HG03045 (cell line): ENCODE measurements around the gene ELK3.
A peak's percentile ranks its signal among the peaks of the same experiment; 100 is the strongest.

Experiments used
- ATAC-seq: cut with Tn5 transposase; IDR thresholded peaks from one replicate; pipeline ENCODE4 v1.9.1; 2021; ENCODE audit warnings: mild to moderate bottlenecking, moderate library complexity; ENCODE audit not compliant: unreplicated experiment

The ELK3 gene

DNA sequence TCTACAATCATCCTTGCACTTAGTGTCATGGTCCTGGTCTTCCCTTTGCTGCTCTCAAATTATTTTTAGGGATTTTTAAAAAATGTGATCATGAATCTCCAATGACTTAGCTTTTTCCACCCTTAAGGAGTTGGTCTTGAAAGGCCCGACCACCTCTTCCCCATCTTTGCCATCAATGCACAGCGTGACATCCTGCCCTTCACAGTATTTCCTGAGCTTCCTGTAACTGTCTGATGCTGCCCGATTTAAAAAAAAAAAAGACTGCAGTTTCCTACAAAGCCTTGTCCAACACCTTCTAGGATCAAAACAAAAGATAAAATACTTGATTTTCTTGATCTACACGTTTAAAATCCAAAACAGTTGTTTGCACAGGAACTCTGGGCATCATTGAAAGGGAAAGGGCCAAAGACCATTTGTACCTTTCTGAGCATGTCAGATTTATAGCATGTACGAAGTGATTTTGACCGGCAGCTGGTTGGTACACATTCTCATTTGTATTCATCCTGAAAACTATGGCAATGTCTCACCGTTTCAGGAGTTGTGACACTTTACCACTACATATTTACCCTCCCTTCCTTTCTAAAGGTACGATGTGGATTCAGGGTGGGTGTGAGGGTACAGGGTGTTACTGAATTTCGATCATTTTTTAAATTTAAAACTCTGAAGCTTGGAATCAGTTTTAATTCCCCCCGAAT lies 7.4 kb upstream of the ELK3 start:
- ATAC-seq = no peak

GRCh38 chr12:96187956-96188355 lies 6.2 kb upstream of the ELK3 start:
- no peak for ATAC-seq

DNA sequence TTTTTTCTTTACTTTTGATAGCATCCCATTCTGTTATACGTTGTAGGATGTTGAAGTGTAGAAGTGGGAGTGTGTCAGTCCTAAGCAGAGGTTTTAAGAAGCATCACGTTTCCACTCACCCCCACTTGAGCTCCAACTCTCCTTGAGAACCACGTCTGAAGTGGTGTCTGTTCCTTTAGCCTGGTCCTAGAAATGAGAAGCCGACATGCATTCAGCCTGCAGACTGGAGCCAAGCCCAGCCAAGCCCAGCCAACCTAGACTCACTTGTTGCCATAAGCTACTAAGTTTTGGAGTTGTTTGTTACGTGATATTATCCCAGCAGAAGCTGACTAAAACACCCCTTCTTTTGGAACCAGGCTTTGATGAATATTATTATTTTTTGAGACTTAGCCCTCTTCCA lies 4.4 kb upstream of the ELK3 start:
- ATAC-seq = no peak

DNA sequence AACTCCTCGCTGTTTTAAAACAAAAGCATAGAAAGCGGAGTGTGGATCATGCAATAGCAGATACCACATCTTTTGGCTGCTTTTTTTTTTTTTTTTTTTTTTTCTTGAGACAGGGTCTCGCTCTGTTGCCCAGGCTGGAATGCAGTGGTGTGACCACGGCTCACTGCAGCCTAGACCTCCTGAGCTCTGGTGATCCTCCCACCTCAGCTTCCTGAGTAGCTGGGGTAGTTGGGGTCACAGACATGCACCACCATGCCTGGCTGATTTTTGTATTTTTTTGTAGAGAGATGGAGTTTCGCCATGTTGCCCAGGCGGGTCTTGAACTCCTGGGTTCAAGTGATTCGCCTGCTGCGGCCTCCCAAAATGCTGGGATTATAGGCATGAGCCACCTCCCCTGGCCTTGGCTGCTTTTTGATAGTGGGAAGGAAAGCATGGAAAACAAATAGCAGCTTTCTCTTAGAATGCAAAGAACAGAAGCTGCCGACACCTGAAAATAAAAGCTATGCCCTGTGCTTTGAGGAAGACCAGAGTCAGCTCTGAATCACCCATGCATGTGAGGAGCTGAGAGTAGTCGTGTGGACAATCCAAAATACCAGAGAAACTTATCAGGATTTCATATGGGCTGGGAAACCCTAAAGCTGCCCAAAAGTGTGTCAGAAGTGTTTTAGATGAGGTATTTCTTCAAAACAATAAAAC lies 3.6 kb upstream of the ELK3 start:
- no peak for ATAC-seq

GRCh38 chr12:96192926-96193573 lies 1.1 kb upstream of the ELK3 start:
- no peak for ATAC-seq

DNA sequence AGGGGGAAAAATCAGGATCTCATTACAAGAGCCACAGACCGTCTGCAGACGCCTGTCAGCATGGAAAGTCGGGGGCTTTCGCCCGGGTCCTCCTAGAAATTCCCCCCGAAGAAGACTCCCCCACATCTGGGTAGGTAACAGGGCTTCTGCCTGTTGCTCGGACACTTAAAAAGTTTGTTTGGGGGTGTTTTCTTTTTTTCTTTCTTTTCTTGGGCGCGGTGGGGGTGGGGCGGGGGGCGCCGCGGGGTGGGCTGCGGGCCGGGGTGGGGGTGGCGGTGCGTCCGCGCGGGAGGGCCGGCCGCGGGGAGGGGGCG lies 358 bp downstream of the ELK3 start:
- ATAC-seq = peak; percentile 1

DNA sequence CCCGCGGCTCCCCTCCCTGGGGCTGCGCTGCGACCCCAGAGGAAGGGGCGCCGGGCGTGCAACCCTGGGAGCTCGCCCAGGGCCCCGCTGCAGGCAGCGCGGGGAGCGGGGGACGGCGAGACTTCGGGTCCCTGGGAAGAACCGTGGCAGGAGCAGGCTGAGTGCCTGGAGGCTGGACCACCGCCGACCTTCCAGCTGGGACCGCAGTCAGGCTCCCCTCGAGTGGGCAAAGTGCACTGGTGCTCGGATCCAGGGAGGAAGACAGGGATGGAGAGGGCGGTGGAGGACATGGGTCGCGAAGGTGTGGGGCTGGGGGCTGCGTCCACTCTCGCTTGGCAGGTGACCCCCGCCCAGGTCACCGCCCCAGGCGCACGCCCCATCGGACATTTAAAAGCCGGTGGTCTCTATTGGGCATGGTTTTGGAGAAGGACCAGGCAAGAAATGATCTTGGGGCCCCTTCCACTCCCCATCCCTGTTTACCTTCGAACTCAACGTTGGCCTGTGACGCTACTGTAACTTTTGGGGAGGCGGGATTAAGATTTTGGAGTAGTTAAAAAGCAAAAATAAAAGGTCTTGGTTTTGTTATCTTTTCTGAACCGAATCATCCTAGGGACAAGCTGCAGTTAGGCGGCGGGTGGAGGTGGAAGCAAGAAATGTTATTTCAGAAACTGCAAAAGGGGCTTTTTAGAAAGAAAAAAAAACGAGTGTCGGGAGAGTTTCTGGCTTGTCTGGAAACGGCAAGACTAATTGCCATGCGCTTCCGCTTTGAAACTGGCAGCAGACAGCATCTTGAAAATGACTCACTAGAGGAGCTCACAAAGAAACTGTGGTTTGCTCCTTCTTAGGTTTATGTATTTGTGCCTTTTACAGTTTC lies 1.0 kb downstream of the ELK3 start:
- ATAC-seq = peak; percentile 73

GRCh38 chr12:96195845-96196451 lies 1.8 kb downstream of the ELK3 start:
- peak; percentile 6 for ATAC-seq

GRCh38 chr12:96196781-96197180 lies 2.6 kb downstream of the ELK3 start:
- no peak for ATAC-seq

GRCh38 chr12:96197503-96198272 lies 3.5 kb downstream of the ELK3 start:
- ATAC-seq = no peak

DNA sequence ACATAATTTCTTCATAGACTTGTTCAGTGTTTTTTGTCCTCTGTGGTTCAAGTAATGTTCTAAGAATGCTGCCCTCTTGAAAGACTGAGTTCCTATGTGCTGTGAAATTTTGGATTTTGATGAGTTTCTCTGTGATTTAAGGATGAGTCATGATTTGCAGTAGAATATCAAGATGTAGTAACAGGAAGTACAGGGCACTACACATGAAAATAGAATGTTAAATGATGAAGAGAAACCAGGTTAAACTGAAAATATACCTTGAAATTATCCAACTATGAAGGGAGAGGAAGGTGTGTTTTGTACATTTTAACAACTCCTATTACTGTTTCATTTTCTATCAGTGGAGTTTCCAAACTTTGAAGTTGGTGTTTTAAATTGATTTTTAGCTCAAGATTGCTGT lies 4.8 kb downstream of the ELK3 start:
- no peak for ATAC-seq

DNA sequence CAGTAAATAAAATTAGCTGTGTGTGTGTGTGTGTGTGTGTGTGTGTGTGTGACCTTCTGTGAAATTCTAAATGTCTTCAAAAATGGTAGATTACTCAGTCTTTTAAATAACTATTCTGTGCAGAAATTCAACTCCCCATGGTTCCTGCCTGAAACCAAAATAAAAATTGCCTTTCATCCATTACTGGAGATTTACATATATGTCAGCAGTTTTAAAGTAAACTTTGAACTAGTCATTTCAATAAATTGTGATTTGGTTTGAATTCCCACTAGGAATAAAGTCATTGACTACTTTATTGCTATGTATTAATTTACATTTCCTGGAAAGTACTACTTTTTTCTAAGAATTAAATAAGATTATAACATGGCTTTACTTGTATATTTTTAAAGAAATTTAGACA lies 5.3 kb downstream of the ELK3 start:
- no peak for ATAC-seq

DNA sequence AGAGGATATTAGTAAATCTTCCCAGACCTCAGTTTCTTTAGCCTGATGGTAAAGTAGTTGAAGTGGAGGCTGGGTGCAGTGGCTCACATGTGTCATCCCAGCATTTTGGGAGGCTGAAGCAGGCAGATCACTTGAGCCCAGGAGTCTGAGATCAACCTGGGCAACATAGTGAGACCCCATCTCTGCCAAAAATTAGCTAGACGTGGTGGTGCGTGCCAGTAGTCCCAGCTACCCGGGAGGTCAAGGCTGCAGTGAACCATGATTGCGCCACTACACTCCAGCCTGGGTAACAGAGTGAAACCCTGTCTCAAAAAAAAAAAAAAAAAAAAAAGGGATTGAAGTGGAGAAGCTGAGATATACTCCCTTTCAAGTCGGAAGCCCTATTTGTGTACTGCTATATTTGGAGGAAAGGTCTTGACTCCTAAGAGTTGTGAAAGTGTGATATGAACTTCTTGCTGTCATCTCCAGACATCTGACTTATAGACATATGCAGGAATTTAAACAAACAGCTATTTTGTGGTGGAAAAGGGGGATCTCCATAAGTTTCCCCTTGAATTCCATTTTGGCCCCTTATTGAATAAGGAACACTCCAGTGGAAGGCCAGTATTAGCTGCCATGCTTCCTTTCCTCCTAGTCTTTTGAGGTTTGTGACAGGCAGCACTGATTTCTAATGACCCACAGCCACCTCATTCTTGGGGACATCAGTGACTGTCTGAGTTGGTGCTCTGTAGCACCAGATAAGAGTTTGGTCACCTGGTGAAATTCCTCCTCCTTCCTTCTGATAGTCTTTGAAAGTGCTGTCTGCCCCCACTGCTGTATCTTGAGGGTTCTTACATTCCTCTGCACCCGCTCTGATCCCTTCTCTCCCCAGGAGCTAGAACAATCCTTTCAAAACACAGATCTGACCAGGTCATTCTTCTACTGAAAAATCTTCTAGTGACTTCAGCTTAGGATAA lies 7.4 kb downstream of the ELK3 start:
- no peak for ATAC-seq

GRCh38 chr12:96204381-96204780 lies 10.2 kb downstream of the ELK3 start:
- no peak for ATAC-seq

DNA sequence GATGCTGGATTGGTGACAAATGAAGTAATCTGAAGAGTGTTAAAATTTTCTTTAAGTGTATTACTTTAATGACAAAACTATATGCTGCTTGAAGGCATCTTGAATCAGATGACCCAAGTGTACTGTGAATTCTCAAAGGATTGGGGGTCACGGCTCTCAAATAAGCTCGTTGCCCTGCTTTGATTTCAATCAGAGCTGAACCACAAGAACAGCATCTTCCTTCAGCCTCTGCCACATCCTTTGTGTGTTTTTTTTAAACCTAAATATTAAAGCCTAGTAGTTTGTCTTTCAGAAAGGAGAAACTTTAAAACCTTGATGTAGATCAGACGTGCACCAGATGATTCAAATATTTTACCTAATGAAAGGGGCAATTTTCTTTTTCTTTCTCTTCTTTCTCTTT lies 11.7 kb downstream of the ELK3 start:
- no peak for ATAC-seq

GRCh38 chr12:96206936-96207662 lies 12.9 kb downstream of the ELK3 start:
- ATAC-seq = no peak

GRCh38 chr12:96208346-96208745 lies 14.2 kb downstream of the ELK3 start:
- no peak for ATAC-seq

GRCh38 chr12:96208801-96209549 lies 14.8 kb downstream of the ELK3 start:
- no peak for ATAC-seq
